Measurements from ENCODE around the gene AIG1. TPM values are rescaled to one million over a fixed set of nuclear protein-coding genes. Genes with fewer than 3 reads are reported as not detected.

AIG1 gene
- total RNA-seq, 4 donors from 2014 or later = 40.7 to 56.4 (median 43.6) TPM

GRCh38 chr6:143223895-143224294, 163.2 kb downstream of the AIG1 start:
- no peak for TF ChIP-seq CTCF (IDR thresholded peaks at IDR 0.05; ENCODE audit: low read depth)

- TF ChIP-seq CTCF (IDR thresholded peaks at IDR 0.05; ENCODE audit: low read depth) = no peak
These were observed 163.8 kb downstream of the AIG1 start for GRCh38 chr6:143224516-143224915.

GRCh38 chr6:143225929-143226328, 165.2 kb downstream of the AIG1 start:
- TF ChIP-seq CTCF (IDR thresholded peaks at IDR 0.05; ENCODE audit: low read depth) = no peak

GRCh38 chr6:143227675-143228074, 167.0 kb downstream of the AIG1 start:
- no peak for TF ChIP-seq CTCF (IDR thresholded peaks at IDR 0.05; ENCODE audit: low read depth)

GRCh38 chr6:143229400-143229799, 168.7 kb downstream of the AIG1 start:
- TF ChIP-seq CTCF (IDR thresholded peaks at IDR 0.05; ENCODE audit: low read depth) = no peak

GRCh38 chr6:143232849-143233248, 172.2 kb downstream of the AIG1 start:
- TF ChIP-seq CTCF (IDR thresholded peaks at IDR 0.05; ENCODE audit: low read depth) = no peak

GRCh38 chr6:143233554-143234285, 173.0 kb downstream of the AIG1 start:
- TF ChIP-seq CTCF (IDR thresholded peaks at IDR 0.05; ENCODE audit: low read depth) = no peak
